ENCODE data around the gene FMNL2. TPM values are rescaled to one million over a fixed set of nuclear protein-coding genes. Genes with fewer than 3 reads are reported as not detected.

FMNL2 gene
- total RNA-seq, 4 donors from 2014 or later: 34.6 to 62.1 (median 51.3) TPM

DNA sequence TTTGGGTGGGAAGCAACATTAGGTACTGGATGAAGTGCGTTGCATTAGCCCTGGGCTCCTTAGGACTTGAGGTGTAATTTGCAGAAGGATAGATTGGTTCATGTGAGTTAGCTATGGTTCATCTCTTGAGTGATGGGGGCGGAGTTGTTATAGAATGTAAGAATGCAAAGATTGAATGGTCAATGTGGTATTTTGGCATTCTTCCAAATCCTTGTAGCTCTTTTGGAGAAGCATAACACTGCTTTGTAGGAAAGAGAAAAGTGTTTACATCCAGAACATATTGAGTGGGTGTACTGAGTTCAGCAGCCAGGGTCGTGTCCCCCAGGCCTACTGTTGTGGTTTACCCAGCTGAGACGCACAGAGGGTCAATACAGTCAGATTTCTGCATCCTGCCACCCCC, 173.5 kb downstream of the FMNL2 start:
- ATAC-seq (ENCODE audit: low FRiP score) (no peak), DNase-seq (ENCODE audit: low spot score) (no peak)
- TF ChIP-seq, protein P1, sequence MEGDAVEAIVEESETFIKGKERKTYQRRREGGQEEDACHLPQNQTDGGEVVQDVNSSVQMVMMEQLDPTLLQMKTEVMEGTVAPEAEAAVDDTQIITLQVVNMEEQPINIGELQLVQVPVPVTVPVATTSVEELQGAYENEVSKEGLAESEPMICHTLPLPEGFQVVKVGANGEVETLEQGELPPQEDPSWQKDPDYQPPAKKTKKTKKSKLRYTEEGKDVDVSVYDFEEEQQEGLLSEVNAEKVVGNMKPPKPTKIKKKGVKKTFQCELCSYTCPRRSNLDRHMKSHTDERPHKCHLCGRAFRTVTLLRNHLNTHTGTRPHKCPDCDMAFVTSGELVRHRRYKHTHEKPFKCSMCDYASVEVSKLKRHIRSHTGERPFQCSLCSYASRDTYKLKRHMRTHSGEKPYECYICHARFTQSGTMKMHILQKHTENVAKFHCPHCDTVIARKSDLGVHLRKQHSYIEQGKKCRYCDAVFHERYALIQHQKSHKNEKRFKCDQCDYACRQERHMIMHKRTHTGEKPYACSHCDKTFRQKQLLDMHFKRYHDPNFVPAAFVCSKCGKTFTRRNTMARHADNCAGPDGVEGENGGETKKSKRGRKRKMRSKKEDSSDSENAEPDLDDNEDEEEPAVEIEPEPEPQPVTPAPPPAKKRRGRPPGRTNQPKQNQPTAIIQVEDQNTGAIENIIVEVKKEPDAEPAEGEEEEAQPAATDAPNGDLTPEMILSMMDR (IDR thresholded peaks at IDR 0.05): no peak

DNA sequence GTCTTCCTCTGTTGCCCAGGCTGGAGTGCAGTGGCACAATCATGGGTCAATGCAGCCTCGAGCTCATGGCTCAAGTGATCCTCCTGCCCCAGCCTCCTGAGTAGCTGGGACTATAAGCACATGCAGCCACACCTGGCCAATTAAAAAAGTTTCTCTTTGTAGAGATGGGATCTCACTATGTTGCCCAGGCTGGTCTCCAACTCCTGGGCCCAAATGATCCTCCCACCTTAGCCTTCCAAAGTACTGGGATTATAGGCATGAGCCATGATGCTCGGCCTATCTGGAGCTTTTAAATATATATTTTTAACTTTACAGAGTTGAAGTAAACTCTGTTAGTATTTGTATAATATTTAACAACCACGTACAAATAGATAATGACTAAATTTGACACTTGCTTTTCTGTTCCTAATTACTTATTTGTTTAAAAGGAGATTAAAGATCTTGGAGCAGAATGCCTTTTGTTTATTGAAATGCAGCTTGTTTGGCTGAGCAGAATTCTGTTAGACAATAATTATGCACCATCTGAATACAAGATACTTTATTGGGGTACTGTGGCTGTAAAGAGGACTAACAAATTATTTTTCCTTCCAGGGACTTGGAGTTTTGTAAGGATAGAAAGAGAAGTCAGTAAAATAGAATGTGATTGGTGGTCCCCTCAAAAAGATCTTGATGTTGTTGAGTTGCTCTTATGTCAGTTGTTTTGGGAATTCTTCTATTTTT, 175.0 kb downstream of the FMNL2 start:
- no peak for ATAC-seq (ENCODE audit: low FRiP score)
- TF ChIP-seq, protein P1 (IDR thresholded peaks at IDR 0.05): no peak
- DNase-seq (ENCODE audit: low spot score): no peak

DNA sequence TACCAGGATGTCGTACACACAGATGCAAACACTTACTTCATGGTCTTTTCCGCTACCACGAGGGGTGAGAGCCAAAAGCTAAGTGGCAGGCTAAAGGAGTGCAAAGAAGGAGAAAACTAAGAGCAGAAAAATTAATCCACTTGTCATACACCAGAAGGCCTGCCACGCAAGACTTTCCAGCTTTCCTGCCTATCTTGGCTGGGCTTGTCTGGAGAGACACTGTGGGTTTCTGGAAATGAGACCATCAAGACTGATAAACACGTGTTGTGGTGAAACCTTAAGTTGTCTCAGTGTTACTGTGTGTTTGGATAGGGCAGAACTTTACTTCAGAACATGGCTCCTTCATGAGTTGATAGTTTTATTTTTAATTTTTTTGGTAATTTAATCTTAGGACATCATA, 175.6 kb downstream of the FMNL2 start:
- TF ChIP-seq, protein P1 (IDR thresholded peaks at IDR 0.05): no peak
- DNase-seq (ENCODE audit: low spot score) (no peak), ATAC-seq (ENCODE audit: low FRiP score) (no peak)

DNA sequence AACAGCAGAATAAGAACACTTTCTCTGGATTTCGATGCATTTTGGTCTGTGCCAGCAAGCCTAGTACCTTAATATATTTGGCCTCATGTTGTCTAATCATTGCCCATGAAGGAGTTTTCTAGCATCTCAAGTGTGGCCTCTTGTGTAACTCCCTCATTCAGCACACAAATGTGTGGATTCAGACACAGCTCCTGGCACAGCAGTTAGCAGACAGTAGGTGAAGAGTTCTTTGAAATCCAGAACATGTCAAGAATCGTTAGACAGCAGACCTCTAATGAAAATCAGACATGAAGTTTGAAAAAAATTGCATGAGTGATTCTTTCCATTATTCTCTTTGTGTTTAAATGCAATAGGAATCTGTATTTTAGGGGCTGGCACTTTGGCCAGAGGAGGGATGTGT, 177.0 kb downstream of the FMNL2 start:
- no peak for DNase-seq (ENCODE audit: low spot score)
- ATAC-seq (ENCODE audit: low FRiP score): no peak
- TF ChIP-seq, protein P1 (IDR thresholded peaks at IDR 0.05): no peak

DNA sequence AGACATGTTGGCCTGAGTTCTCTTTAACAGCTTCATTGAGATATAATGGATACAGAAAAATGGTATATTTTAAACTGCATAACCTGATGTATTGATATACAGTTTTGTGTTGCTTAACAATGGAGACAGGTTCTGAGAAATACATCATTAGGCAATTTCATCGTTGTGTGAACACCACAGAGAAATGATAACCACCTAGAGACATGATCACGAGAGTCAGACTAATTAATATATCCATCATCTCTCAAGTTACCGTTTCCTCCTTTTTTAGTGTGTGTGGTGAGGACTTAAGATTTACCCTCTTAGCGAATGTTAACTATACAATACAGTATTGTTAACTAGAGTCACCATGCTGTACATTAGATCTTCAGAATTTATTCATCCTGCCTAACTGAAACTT, 178.1 kb downstream of the FMNL2 start:
- TF ChIP-seq, protein P1 (IDR thresholded peaks at IDR 0.05): no peak
- ATAC-seq (ENCODE audit: low FRiP score): no peak
- DNase-seq (ENCODE audit: low spot score): no peak

DNA sequence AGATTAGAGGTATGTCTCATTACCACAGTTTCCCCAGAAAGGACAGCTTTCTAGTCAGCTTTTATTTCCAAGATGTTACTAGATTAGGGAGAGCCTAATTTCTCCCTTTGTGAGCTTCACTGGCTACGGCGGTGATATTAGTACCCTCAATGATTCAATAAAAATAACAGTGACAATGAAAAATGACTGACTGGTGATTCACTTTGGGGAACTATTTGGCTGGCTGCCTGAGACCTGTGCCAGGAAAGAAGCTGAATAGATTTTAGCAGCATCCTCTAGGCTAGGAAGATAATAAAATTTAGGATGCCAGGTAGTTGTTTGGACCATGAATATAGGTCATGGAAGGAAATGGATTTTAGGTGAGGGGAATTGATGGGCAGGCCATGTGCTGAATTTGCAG, 178.7 kb downstream of the FMNL2 start:
- TF ChIP-seq, protein P1 (IDR thresholded peaks at IDR 0.05): no peak
- ATAC-seq (ENCODE audit: low FRiP score) (no peak), DNase-seq (ENCODE audit: low spot score) (no peak)

DNA sequence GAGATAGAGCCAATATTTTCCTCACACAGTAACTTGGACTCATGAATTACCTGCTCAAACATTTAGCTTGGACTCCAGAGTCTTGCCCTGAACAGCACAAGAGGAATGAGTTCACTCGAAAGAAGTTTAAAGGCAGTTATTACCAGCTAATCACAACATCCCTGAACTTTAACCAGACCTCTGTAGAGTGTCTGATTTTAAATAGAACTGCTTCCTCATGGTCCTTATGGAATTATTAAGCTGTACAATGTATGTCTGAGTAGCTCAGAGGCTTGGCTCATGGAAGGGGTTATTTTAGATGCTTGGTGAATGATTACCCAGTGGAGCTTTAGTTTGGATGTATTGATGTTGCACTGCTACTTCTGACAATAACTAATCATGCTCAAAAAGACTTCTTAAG, 183.1 kb downstream of the FMNL2 start:
- DNase-seq (ENCODE audit: low spot score) (no peak), ATAC-seq (ENCODE audit: low FRiP score) (no peak)
- TF ChIP-seq, protein P1 (IDR thresholded peaks at IDR 0.05): no peak

Measured in omental fat pad (tissue), 4 donors.